Progenitor cell of endocrine pancreas (in vitro differentiated cells): ENCODE data around the gene PTPRK. TPM values are rescaled to one million over a fixed set of nuclear protein-coding genes. Genes with fewer than 3 reads are reported as not detected.

ENCODE experiments used
- DNase-seq: peaks from one replicate; pipeline ENCODE4 v3.0.0; 2021; ENCODE audit warnings: low spot score; ENCODE audit not compliant: unreplicated experiment
- H3K27ac Mint-ChIP-seq: 2 replicates; pipeline ENCODE4 v1.8.0; 2021; ENCODE audit warnings: mild to moderate bottlenecking, moderate library complexity, mixed read lengths
- H3K27me3 Mint-ChIP-seq: 2 replicates; pipeline ENCODE4 v1.8.0; 2021; ENCODE audit warnings: mixed read lengths
- H3K36me3 Mint-ChIP-seq: 2 replicates; pipeline ENCODE4 v1.8.0; 2022; ENCODE audit warnings: mixed read lengths; ENCODE audit not compliant: insufficient read depth
- H3K4me1 Mint-ChIP-seq: 2 replicates; pipeline ENCODE4 v1.8.0; 2021; ENCODE audit warnings: low read depth, mixed read lengths
- H3K4me3 Mint-ChIP-seq: 2 replicates; pipeline ENCODE4 v1.8.0; 2021; ENCODE audit warnings: low read depth, mild to moderate bottlenecking, moderate library complexity, mixed read lengths
- H3K9me3 Mint-ChIP-seq: 2 replicates; pipeline ENCODE4 v1.8.0; 2021; ENCODE audit warnings: low read depth, mixed read lengths
- CTCF ChIP-seq: fragments of 200-600 bp; sonication (generic); IDR thresholded peaks from one replicate; pipeline ENCODE4 v1.5.0; 2021; ENCODE audit warnings: antibody characterized with exemption, mild to moderate bottlenecking; ENCODE audit not compliant: unreplicated experiment
- total RNA-seq: library from RNA; stranded (reverse); gene quantifications from 2 replicates; pipeline ENCODE4 v1.2.1, GENCODE V29; 2021

Gene PTPRK
- total RNA-seq, 1 donor from 2014 or later = 86.2 TPM

- H3K27me3 Mint-ChIP-seq = no peaks in the 10 kb centered on the region
- H3K36me3 Mint-ChIP-seq = no peaks in the 10 kb centered on the region
- TF ChIP-seq CTCF = no peak
- no peak for DNase-seq
- peaks cover 1% of the 10 kb centered on the region for H3K4me1 Mint-ChIP-seq
- no peak overlapping the region for H3K27ac Mint-ChIP-seq
- H3K9me3 Mint-ChIP-seq = no peaks in the 10 kb centered on the region
- no peak overlapping the region for H3K4me3 Mint-ChIP-seq
Observed at GRCh38 chr6:128162423-128162822, 358.0 kb downstream of the PTPRK start.

GRCh38 chr6:128161839-128162238 is 358.6 kb downstream of the PTPRK start:
- no peaks in the 10 kb centered on the region for H3K9me3 Mint-ChIP-seq
- no peaks in the 10 kb centered on the region for H3K36me3 Mint-ChIP-seq
- H3K27ac Mint-ChIP-seq = no peak overlapping the region
- no peak for TF ChIP-seq CTCF
- H3K4me1 Mint-ChIP-seq = peaks cover 1% of the 10 kb centered on the region
- no peaks in the 10 kb centered on the region for H3K27me3 Mint-ChIP-seq
- DNase-seq = no peak
- no peak overlapping the region for H3K4me3 Mint-ChIP-seq

GRCh38 chr6:128161263-128161662 is 359.1 kb downstream of the PTPRK start:
- no peak overlapping the region for H3K27ac Mint-ChIP-seq
- peaks cover 1% of the 10 kb centered on the region for H3K4me1 Mint-ChIP-seq
- H3K4me3 Mint-ChIP-seq = no peak overlapping the region
- no peak for DNase-seq
- H3K27me3 Mint-ChIP-seq = no peaks in the 10 kb centered on the region
- no peaks in the 10 kb centered on the region for H3K36me3 Mint-ChIP-seq
- TF ChIP-seq CTCF = no peak
- H3K9me3 Mint-ChIP-seq = no peaks in the 10 kb centered on the region

- no peak overlapping the region for H3K4me3 Mint-ChIP-seq
- H3K27ac Mint-ChIP-seq = no peak overlapping the region
- no peak for TF ChIP-seq CTCF
- no peak for DNase-seq
- H3K9me3 Mint-ChIP-seq = no peaks in the 10 kb centered on the region
- H3K27me3 Mint-ChIP-seq = no peaks in the 10 kb centered on the region
- H3K36me3 Mint-ChIP-seq = no peaks in the 10 kb centered on the region
- H3K4me1 Mint-ChIP-seq = peaks cover 1% of the 10 kb centered on the region
Observed at GRCh38 chr6:128158496-128158895, 361.9 kb downstream of the PTPRK start.

GRCh38 chr6:128156321-128157111 is 363.9 kb downstream of the PTPRK start:
- Mint-ChIP-seq H3K4me1 (peaks cover 1% of the 10 kb centered on the region), H3K9me3 (no peaks in the 10 kb centered on the region), H3K27ac (no peak overlapping the region), H3K4me3 (no peak overlapping the region), H3K36me3 (no peaks in the 10 kb centered on the region), H3K27me3 (no peaks in the 10 kb centered on the region)
- no peak for TF ChIP-seq CTCF
- no peak for DNase-seq
